ENCODE measurements around the gene AIG1.

Gene AIG1

DNA sequence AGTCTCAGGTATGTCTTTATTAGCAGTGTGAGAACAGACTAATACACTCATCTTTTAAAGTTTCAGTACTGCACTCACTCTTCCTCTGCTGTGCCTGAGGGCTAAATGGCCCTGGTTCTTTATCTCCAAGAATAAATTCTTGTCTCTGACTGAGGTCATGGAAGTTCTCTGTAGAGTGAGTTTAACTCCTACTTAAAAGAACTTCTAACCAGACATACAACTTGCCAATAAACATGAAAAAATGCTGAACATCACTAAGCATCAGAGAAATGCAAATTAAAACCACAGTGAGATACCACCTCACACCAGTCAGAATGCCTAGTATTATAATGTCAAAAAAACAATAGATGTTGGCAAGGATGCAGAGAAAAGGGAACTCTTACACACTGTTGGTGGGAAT is 316.2 kb downstream of the AIG1 start:
- DNase-seq: no peak

GRCh38 chr6:143385636-143386035 is 324.9 kb downstream of the AIG1 start:
- DNase-seq: no peak

DNA sequence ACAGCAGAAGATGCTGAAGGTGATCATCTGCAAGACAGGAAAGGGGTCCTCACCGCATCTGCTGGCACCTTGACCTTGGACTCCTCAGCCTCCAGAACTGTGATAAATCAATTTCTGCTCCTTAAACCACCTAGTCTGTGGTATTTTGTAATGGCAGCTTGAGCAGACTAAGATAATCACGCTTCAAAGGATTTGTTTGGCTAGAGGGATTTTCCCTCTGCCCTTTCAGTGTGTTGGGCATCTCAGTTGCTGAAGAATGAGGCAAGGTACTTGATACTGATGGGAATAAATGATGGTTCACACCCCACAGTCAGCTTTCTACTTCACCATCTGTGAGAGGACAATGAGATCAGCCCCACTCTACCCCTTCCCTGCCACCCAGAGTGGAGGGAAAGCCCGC is 329.6 kb downstream of the AIG1 start:
- DNase-seq: no peak
